ENCODE results near the gene ZNF57.

GRCh38 chr19:2856457-2857050, 44.2 kb upstream of the ZNF57 start:
- TF ChIP-seq GATA2 (IDR thresholded peaks at IDR 0.05; ENCODE audit: low read depth, low read length): no peak
- no peak for TF ChIP-seq GATA3 (IDR thresholded peaks at IDR 0.05; ENCODE audit: low read depth, low read length)
